Stimulated activated CD8-positive, alpha-beta memory T cell treated with anti-CD3 and anti-CD28 coated beads, Interleukin-15, amount 100 ng/mL, for 24 hours (primary cell): ENCODE data around the gene SVOP.

Experiments used
- DNase-seq: peaks from one replicate; pipeline ENCODE4 v3.0.0-alpha.2; 2020; ENCODE audit warnings: low read depth

Gene SVOP

GRCh38 chr12:108977360-108977759 is 43.5 kb downstream of the SVOP start:
- DNase-seq = no peak

- DNase-seq = no peak
Measured at GRCh38 chr12:108975024-108975593, 45.8 kb downstream of the SVOP start.

GRCh38 chr12:108973629-108974152 is 47.2 kb downstream of the SVOP start:
- DNase-seq = no peak

- no peak for DNase-seq
Measured at GRCh38 chr12:108972358-108972757, 48.5 kb downstream of the SVOP start.

GRCh38 chr12:108969622-108970021 is 51.2 kb downstream of the SVOP start:
- no peak for DNase-seq

GRCh38 chr12:108967869-108968540 is 52.9 kb downstream of the SVOP start:
- DNase-seq = no peak

- no peak for DNase-seq
Measured at GRCh38 chr12:108966378-108967151, 54.3 kb downstream of the SVOP start.

- no peak for DNase-seq
Measured at GRCh38 chr12:108965886-108966285, 55.0 kb downstream of the SVOP start.

GRCh38 chr12:108964371-108965352 is 56.2 kb downstream of the SVOP start:
- no peak for DNase-seq

GRCh38 chr12:108962256-108962655 is 58.6 kb downstream of the SVOP start:
- no peak for DNase-seq

GRCh38 chr12:108959748-108960655 is 60.9 kb downstream of the SVOP start:
- no peak for DNase-seq

GRCh38 chr12:108955225-108955835 is 65.5 kb downstream of the SVOP start:
- no peak for DNase-seq

- peak; percentile 26 for DNase-seq
Measured at GRCh38 chr12:108950991-108951739, 69.7 kb downstream of the SVOP start.

GRCh38 chr12:108949976-108950375 is 70.9 kb downstream of the SVOP start:
- DNase-seq = no peak

GRCh38 chr12:108948367-108948766 is 72.5 kb downstream of the SVOP start:
- no peak for DNase-seq

GRCh38 chr12:108947097-108947496 is 73.8 kb downstream of the SVOP start:
- DNase-seq = no peak

GRCh38 chr12:108940138-108940537 is 80.7 kb downstream of the SVOP start:
- DNase-seq = no peak

GRCh38 chr12:108939594-108939993 is 81.3 kb downstream of the SVOP start:
- no peak for DNase-seq

- no peak for DNase-seq
Measured at GRCh38 chr12:108938247-108938924, 82.5 kb downstream of the SVOP start.
